NCI-H128 (cell line): ENCODE data around the gene PPP1R8.

Experiments used
- DNase-seq: peaks from one replicate; lab custom pipeline; 2025; ENCODE audit not compliant: unreplicated experiment; lab: John Stamatoyannopoulos, UW

Gene PPP1R8

DNA sequence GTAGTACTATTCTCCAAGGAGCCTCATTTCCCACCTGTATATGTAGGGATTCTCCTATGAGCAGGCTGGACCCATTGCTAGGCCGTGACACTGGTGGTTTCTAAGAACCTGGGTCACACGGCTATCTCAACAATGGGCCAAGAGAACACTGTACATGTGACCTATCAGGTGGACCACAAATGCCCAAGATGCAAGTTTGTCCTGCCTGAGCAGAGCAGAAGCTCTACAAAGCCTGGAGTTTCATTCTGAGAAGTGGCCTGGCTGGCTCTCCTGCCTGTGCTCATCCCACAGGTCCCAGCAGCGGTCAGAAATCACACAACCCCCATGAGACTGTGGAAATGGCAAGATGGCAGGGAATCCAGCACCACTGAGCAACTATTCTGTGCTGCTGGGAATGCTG is 58.9 kb downstream of the PPP1R8 start:
- DNase-seq: no peak

DNA sequence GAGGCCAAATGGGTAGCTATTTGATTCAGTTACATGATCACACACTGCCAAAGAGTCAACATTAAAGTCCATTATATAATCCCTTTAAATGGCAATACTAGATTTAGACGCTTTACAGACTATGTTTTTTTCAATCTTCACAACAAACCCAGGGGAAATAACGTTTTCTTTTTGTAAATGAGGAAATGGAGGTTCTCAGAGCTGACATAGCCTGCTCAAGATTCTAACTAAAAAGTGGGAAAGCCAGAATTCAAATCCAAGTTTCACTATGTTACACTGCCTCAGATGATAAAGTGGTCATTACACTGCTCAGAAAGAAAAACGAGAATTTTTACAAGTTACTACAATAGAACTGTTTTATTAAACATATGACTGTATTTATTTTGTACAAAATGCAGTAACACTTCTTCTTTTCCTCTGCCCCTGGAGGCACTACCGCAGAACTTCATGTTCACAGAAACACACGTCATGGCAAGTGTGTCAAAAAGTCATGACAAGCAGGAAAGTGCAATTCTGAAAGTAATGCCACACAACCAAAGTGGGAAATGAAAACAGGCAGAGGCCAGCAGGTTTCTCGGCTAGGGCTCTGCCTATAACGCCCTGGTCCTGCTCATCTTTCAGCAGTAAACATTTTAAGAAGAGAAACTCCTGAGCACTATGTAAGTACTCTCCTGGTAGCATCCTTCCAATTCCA is 60.8 kb downstream of the PPP1R8 start:
- no peak for DNase-seq

DNA sequence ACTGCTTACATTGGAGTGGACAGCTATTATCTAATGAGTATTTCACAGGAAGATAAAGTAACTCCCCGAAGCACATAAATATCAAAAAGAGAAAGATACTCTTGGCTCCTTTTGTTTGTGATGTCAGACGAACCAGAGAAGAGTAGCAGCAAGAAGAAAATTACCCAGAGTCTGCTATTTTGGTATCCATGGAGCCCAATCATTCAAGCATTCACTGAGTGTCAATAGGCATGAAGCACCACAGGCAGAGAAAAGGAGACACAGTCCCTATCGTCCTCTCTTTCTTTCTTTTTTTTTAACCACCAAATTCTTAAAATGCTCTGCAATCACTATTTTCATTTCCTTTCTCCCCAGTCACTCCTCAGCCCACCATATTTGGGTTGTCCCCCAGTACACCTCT is 63.9 kb downstream of the PPP1R8 start:
- no peak for DNase-seq
